Kidney (tissue), 14 donors: ENCODE results near the gene LILRA2. TPM values are rescaled to one million over a fixed set of nuclear protein-coding genes. Genes with fewer than 3 reads are reported as not detected.
"Not testable (repeated sequence)": the region's sequence is repeated elsewhere in the genome, so short reads cannot be mapped to it uniquely, and the experiment has no call there.

Source experiments
- DNase-seq, 5 donors: peaks; one replicate each; pipeline ENCODE4 v3.0.0-alpha.2; 2013 to 2020
- FAIRE-seq: peaks from 2 replicates; lab custom pipeline; 2012; peaks lifted over from hg19 to GRCh38; lab: Jason Lieb, UNC
- H3K27ac ChIP-seq, 2 donors: one replicate each; pipeline ENCODE4 v1.7.0; 2013; ENCODE audit warnings: low read depth in 2 of 2, low read length in 2 of 2, inconsistent platforms in 1 of 2
- H3K27me3 ChIP-seq: one replicate; pipeline ENCODE4 v1.7.1; 2013; ENCODE audit warnings: low read length, inconsistent platforms; ENCODE audit not compliant: control insufficient read depth, insufficient read depth
- H3K36me3 ChIP-seq, 3 donors: one replicate each; pipeline versions ENCODE4 v1.7.0 to v1.7.1; 2013; ENCODE audit warnings: low read length in 3 of 3, control low read depth in 1 of 3, inconsistent platforms in 1 of 3; ENCODE audit not compliant: insufficient read depth in 3 of 3, control insufficient read depth in 2 of 3
- H3K4me1 ChIP-seq, 3 donors: one replicate each; pipeline versions ENCODE4 v1.7.0 to v1.7.1; 2013; ENCODE audit warnings: low read length in 3 of 3, inconsistent platforms in 1 of 3, low read depth in 1 of 3; ENCODE audit not compliant: control insufficient read depth in 2 of 3, insufficient read depth in 2 of 3
- H3K4me3 ChIP-seq, 3 donors: one replicate each; pipeline versions ENCODE4 v1.7.0 to v1.8.1; 2013; ENCODE audit warnings: low read length in 3 of 3, control low read depth in 1 of 3, inconsistent platforms in 1 of 3
- H3K9ac ChIP-seq, 3 donors: one replicate each; pipeline versions ENCODE4 v1.7.0 to v1.7.1; 2013; ENCODE audit warnings: low read length in 3 of 3, control low read depth in 1 of 3, inconsistent platforms in 1 of 3
- H3K9me3 ChIP-seq, 3 donors: one replicate each; pipeline versions ENCODE4 v1.7.0 to v1.7.1; 2013; ENCODE audit warnings: low read length in 3 of 3, control low read depth in 1 of 3, inconsistent platforms in 1 of 3; ENCODE audit not compliant: control insufficient read depth in 2 of 3, insufficient read depth in 1 of 3
- intact Hi-C: fragments of 100-400 bp; cut with DNase I; formaldehyde crosslinking; loops from one replicate; pipeline ENCODE4 v1.11.1; 2022
- polyA plus RNA-seq: library from polyadenylated mRNA; stranded (reverse); fragments of 350-450 nt; fragmentation: Illumina TruSeq; extraction: RNeasy Lipid Tissue Mini Kit (QIAGEN cat#74804); gene quantifications from one replicate; pipeline ENCODE4 v1.2.3, GENCODE V29; 2014; ENCODE audit warnings: low read depth, low replicate concordance; ENCODE audit not compliant: insufficient read depth
- total RNA-seq: library from RNA; stranded (reverse); fragmentation: NEBNext Ultra II Directional; extraction: Animal tissue kit (Norgen Biotek cat#: 25700); gene quantifications from one replicate; pipeline ENCODE4 v1.2.1, GENCODE V29; 2021
- TF ChIP-seq, protein P1 (sequence below): IDR thresholded peaks from 3 replicates; pipeline ENCODE4 v1.5.1; 2012; ENCODE audit warnings: mild to moderate bottlenecking, moderate library complexity, borderline replicate concordance; ENCODE audit not compliant: insufficient read depth; ENCODE audit errors: extremely low read depth
- donor health status: control.
- donor health status: control.
- donor health status: control.
- donor health status: control.
- donor health status: control.
- donor health status: DM: yes; HTN: yes; CAD: no.
- donor health status: Normal renal cell carcinoma (clear cell type).

The LILRA2 gene
- total and polyA plus RNA-seq, 2 donors from 2014 or later, result 2.1 to 4.2 TPM

DNA sequence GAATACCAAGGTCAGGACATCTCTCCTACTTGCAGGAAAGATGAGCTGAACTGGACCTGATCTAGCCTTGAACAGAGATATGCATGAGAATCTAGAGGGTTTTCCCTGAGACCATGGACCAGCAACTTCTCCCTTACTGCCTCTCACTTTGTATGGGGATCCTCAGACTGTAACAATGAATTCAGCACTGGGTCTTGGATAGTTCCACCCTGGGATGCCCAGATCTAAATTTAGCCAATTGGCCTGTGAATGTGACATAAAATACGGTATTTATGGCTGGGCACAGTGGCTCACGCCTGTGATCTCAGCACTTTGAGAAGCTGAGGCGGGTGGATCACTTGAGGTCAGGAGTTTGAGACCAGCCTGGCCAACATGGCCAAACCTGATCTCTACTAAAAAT is 15.3 kb upstream of the LILRA2 start:
- no peak overlapping the region for H3K27ac ChIP-seq
- FAIRE-seq, result no peak
- no peaks in the 10 kb centered on the region for H3K4me1 ChIP-seq
- intact Hi-C loops, result no loop called here
- H3K27me3 ChIP-seq, result no peaks in the 10 kb centered on the region
- TF ChIP-seq, protein P1, sequence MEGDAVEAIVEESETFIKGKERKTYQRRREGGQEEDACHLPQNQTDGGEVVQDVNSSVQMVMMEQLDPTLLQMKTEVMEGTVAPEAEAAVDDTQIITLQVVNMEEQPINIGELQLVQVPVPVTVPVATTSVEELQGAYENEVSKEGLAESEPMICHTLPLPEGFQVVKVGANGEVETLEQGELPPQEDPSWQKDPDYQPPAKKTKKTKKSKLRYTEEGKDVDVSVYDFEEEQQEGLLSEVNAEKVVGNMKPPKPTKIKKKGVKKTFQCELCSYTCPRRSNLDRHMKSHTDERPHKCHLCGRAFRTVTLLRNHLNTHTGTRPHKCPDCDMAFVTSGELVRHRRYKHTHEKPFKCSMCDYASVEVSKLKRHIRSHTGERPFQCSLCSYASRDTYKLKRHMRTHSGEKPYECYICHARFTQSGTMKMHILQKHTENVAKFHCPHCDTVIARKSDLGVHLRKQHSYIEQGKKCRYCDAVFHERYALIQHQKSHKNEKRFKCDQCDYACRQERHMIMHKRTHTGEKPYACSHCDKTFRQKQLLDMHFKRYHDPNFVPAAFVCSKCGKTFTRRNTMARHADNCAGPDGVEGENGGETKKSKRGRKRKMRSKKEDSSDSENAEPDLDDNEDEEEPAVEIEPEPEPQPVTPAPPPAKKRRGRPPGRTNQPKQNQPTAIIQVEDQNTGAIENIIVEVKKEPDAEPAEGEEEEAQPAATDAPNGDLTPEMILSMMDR, result no peak
- peak in 2 of 5 donors; percentile 10 to 27 for DNase-seq
- H3K9ac ChIP-seq, result no peak overlapping the region
- no peak overlapping the region for H3K4me3 ChIP-seq
- no peaks in the 10 kb centered on the region for H3K9me3 ChIP-seq
- H3K36me3 ChIP-seq, result no peaks in the 10 kb centered on the region

DNA sequence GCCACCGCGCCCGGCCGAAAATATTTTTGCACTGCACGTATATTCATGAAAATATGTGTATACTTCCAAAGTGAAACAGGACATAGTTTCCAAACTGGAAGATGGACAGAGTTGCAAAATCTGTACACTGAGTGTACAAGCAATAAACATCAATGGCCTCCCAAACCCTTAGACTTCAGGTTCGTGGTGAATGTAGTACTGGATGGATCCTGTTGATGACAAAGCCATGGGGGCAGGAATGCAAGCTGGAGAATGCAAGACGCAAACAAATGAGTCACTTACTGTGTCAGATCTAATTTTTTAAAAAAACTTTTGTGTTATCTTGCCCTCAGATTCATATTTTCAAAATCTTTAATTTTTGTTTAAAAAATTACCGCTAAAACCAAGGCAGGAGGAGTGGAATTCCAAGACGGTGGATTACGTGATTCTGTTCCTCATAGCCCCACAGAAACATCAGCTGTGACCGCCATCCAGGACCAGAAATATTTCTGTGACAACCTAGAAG is 12.7 kb upstream of the LILRA2 start:
- Histone ChIP-seq H3K9ac (no peak overlapping the region), H3K4me1 (no peaks in the 10 kb centered on the region), H3K9me3 (no peaks in the 10 kb centered on the region), H3K4me3 (no peak overlapping the region), H3K36me3 (no peaks in the 10 kb centered on the region), H3K27ac (no peak overlapping the region), H3K27me3 (no peaks in the 10 kb centered on the region)
- TF ChIP-seq, protein P1, result no peak
- FAIRE-seq, result no peak
- intact Hi-C loops, result no loop called here
- no peak for DNase-seq

DNA sequence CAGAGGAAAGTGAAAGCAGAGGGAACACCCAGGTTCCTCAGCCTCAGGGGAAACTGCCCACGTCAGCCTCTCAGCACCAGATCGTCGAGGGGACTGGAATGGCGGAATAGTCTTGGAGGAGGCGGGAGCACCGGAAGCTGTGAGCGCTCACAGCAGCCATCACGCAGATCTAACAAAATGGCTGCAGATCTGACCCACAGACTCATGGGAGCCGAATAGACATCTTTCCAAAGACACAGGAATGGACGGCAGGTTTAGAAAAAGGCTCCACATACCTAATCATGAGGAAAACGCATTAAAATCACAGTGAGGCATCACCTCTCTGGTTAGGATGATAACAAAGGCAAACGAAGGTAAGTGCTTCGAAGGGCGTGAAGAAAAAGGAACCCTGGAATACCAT is 11.8 kb upstream of the LILRA2 start:
- Histone ChIP-seq H3K9ac (no peak overlapping the region), H3K27ac (no peak overlapping the region), H3K36me3 (no peaks in the 10 kb centered on the region), H3K27me3 (no peaks in the 10 kb centered on the region), H3K4me3 (no peak overlapping the region), H3K9me3 (no peaks in the 10 kb centered on the region), H3K4me1 (no peaks in the 10 kb centered on the region)
- TF ChIP-seq, protein P1, result no peak
- intact Hi-C loops, result no loop called here
- no peak for DNase-seq
- FAIRE-seq, result no peak

DNA sequence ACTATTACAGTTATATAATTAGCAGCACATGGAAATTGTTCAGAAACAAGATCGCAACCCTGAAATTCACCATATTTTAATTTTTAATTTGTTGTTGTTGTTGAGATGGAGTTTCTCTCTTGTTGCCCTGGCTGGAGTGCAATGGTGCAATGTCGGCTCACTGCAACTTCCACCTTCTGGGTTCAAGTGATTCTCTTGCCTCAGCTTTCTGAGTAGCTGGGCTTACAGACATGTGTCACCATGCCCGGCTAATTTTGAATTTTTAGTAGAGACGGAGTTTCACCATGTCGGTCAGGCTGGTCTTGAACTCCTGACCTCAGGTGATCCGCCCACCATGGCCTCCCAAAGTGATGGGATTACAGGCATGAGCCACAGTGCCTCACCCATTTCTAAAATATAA is 10.4 kb upstream of the LILRA2 start:
- H3K36me3 ChIP-seq, H3K4me3 ChIP-seq, FAIRE-seq, H3K27ac ChIP-seq, H3K9me3 ChIP-seq, H3K27me3 ChIP-seq, H3K4me1 ChIP-seq, intact Hi-C loops, DNase-seq, H3K9ac ChIP-seq: not testable (repeated sequence)
